ENCODE data around the gene IMMP2L. TPM values are rescaled to one million over a fixed set of nuclear protein-coding genes. Genes with fewer than 3 reads are reported as not detected.
"Not testable (repeated sequence)": the region's sequence is repeated elsewhere in the genome, so short reads cannot be mapped to it uniquely, and the experiment has no call there.

Gene IMMP2L
- total RNA-seq, 1 donor from 2014 or later, result 16.7 TPM

DNA sequence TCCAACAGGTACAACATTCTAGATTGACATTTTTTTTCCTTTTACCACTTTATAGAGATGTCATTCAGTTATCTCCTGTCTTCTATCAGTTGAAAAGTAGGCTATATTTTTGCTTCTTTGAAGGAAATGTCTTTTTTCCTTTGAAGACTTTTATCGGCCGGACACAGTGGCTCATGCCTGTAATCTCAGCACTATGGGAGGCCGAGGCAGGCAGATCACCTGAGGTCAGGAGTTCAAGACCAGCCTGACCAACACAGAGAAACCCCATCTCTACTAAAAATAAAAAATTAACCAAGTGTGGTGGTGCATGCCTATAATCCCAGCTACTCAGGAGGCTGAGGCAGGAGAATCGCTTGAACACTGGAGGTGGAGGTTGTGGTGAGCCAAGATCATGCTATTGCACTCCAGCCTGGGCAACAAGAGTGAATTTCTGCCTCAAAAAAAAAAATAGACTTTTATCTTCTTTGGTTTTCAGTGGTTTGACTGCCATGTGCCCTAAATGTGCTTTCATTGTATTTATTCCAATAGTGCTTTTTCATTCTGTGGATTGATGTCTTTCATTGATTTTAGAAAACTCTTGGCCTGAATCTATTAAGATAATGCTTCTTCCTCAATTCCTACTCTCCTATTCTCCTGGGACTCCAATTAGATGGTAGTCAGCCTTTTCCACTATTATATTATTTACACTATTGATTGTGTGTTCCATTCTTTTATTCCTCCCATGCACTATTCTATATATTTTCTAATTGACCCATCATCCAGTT, 84.6 kb downstream of the IMMP2L start:
- no peak for DNase-seq
- no peaks in the 10 kb centered on the region for H3K36me3 Mint-ChIP-seq (ENCODE audit: low read depth)
- H3K27me3 Mint-ChIP-seq, result no peaks in the 10 kb centered on the region
- H3K9me3 Mint-ChIP-seq, result no peaks in the 10 kb centered on the region
- H3K27ac Mint-ChIP-seq, result no peak overlapping the region
- H3K4me3 Mint-ChIP-seq, result no peak overlapping the region
- intact Hi-C loops (cut with micrococcal nuclease), result no loop called here
- no peaks in the 10 kb centered on the region for H3K4me1 Mint-ChIP-seq

- intact Hi-C loops (cut with micrococcal nuclease), result no loop called here
- no peaks in the 10 kb centered on the region for H3K27me3 Mint-ChIP-seq
- H3K4me3 Mint-ChIP-seq, result no peak overlapping the region
- H3K27ac Mint-ChIP-seq, result no peak overlapping the region
- no peaks in the 10 kb centered on the region for H3K4me1 Mint-ChIP-seq
- H3K36me3 Mint-ChIP-seq (ENCODE audit: low read depth), result no peaks in the 10 kb centered on the region
- H3K9me3 Mint-ChIP-seq, result no peaks in the 10 kb centered on the region
- no peak for DNase-seq
Measured at GRCh38 chr7:111476586-111477293, 85.6 kb downstream of the IMMP2L start.

- no peak for DNase-seq
- Mint-ChIP-seq H3K4me1 (no peaks in the 10 kb centered on the region), H3K27ac (no peak overlapping the region), H3K36me3 (ENCODE audit: low read depth) (no peaks in the 10 kb centered on the region), H3K9me3 (no peaks in the 10 kb centered on the region), H3K27me3 (no peaks in the 10 kb centered on the region), H3K4me3 (no peak overlapping the region)
- intact Hi-C loops (cut with micrococcal nuclease), result no loop called here
Measured at GRCh38 chr7:111475959-111476358, 86.3 kb downstream of the IMMP2L start.

DNA sequence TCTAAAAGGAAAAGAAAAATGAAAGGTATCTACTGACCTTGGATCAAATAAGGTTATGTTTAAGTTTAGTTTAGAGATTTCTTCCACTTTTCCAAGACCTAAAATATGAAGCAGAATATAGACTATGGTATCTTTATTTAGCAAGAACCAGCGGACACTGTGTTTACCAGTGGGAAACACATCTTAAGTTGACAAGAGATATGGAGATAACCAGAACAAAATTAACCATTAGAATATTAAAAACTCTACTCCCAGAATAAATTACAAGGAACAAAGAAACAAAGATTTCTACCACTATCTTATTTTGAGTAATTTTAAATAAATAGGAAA, 86.9 kb downstream of the IMMP2L start:
- no peak for DNase-seq
- Mint-ChIP-seq H3K4me3 (no peak overlapping the region), H3K4me1 (no peaks in the 10 kb centered on the region), H3K36me3 (ENCODE audit: low read depth) (no peaks in the 10 kb centered on the region), H3K27me3 (no peaks in the 10 kb centered on the region), H3K27ac (no peak overlapping the region), H3K9me3 (no peaks in the 10 kb centered on the region)
- intact Hi-C loops (cut with micrococcal nuclease), result no loop called here

- Mint-ChIP-seq H3K36me3 (ENCODE audit: low read depth) (no peaks in the 10 kb centered on the region), H3K4me3 (no peak overlapping the region), H3K4me1 (no peaks in the 10 kb centered on the region), H3K9me3 (no peaks in the 10 kb centered on the region), H3K27ac (no peak overlapping the region), H3K27me3 (no peaks in the 10 kb centered on the region)
- no peak for DNase-seq
- intact Hi-C loops (cut with micrococcal nuclease), result no loop called here
Measured at GRCh38 chr7:111474723-111475418, 87.4 kb downstream of the IMMP2L start.

DNA sequence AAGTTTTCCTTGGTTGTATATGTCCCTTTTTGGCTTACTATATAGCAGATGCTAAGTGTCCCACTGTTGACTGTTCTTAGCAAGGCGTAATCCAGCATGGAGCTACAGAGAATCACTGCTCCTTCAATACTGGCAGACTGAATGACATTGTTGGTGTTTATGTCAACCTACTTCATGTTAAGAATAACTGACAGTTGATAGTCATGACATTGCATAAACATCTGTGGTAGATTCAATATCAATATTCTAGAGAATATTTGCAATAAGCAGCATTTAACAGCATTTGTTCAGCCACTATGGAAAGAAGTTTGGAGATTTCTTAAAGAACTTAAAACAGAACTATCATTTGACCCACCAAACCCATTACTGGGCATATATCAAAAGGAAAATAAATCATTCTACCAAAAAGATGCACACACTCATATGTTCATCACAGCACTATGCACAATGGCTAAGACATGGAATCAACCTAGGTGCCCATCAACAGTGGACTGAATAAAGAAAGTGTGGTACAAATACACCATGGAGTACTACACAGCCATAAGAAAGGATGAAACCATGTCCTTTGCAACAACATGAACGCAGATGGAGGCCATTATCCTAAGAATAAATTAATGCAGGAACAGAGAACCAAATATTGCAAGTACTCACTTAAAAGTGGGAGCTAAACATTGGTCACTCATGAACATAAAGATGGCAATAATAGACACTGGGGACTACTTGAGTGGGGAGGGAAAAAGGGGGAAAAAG, 88.7 kb downstream of the IMMP2L start:
- intact Hi-C loops (cut with micrococcal nuclease), result no loop called here
- Mint-ChIP-seq H3K4me3 (no peak overlapping the region), H3K27ac (no peak overlapping the region), H3K27me3 (no peaks in the 10 kb centered on the region), H3K9me3 (peaks cover 4% of the 10 kb centered on the region), H3K4me1 (no peaks in the 10 kb centered on the region), H3K36me3 (ENCODE audit: low read depth) (peaks cover 2% of the 10 kb centered on the region)
- no peak for DNase-seq

DNA sequence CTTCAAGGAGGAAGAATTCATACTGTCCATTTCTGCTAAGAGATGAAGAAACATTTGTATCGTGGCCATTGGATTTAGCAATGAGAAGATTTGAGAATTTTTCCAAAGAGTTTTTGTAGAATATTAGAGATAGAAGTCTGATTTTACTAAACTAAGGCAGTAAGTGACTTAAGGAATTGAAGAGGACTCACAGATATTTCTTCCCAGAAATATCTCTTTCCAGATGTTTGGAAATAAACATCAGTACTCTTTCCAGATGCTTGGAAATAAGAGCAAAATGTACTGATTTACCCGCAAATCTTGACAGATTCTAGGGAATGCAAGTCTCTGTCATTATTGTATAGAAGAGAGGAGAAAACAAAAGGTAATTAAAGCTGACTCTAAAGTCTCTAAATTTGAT, 91.3 kb downstream of the IMMP2L start:
- H3K27ac Mint-ChIP-seq, result no peak overlapping the region
- H3K4me1 Mint-ChIP-seq, result no peaks in the 10 kb centered on the region
- H3K27me3 Mint-ChIP-seq, result no peaks in the 10 kb centered on the region
- intact Hi-C loops (cut with micrococcal nuclease), result no loop called here
- no peak overlapping the region for H3K4me3 Mint-ChIP-seq
- no peak for DNase-seq
- H3K9me3 Mint-ChIP-seq, result peaks cover 7% of the 10 kb centered on the region
- peaks cover 2% of the 10 kb centered on the region for H3K36me3 Mint-ChIP-seq (ENCODE audit: low read depth)

DNA sequence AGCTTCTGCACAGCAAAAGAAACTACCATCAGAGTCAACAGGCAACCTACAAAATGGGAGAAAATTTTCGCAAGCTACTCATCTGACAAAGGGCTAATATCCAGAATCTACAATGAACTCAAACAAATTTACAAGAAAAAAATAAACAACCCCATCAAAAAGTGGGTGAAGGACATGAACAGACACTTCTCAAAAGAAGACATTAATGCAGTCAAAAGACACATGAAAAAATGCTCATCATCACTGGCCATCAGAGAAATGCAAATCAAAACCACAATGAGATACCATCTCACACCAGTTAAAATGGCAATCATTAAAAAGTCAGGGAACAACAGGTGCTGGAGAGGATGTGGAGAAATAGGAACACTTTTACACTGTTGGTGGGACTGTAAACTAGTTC, 92.4 kb downstream of the IMMP2L start:
- DNase-seq; intact Hi-C loops (cut with micrococcal nuclease); H3K4me3 Mint-ChIP-seq; H3K4me1 Mint-ChIP-seq; H3K27ac Mint-ChIP-seq; H3K27me3 Mint-ChIP-seq; H3K9me3 Mint-ChIP-seq; H3K36me3 Mint-ChIP-seq (ENCODE audit: low read depth): not testable (repeated sequence)

- H3K36me3 Mint-ChIP-seq (ENCODE audit: low read depth); DNase-seq; H3K27me3 Mint-ChIP-seq; H3K4me1 Mint-ChIP-seq; intact Hi-C loops (cut with micrococcal nuclease); H3K9me3 Mint-ChIP-seq; H3K27ac Mint-ChIP-seq; H3K4me3 Mint-ChIP-seq: not testable (repeated sequence)
Measured at GRCh38 chr7:111465774-111466173, 96.5 kb downstream of the IMMP2L start.

DNA sequence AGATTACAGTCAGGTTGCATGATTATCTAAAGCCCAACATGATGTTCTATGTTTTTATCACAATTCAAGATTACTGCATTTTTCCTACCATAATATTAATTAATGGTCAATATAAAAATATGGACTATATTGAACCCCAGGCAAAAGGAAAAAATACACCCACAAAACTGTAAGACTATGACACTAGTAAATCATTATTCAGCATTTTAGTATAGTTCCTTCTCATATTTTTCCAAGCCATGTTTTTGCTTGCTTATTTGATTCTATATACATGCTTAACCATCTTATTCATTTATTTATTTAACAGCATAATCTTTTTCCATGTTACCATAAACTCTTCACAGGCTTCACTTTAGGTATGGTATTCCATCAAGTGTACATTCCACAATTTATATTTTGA, 101.6 kb downstream of the IMMP2L start:
- Mint-ChIP-seq H3K27me3 (no peaks in the 10 kb centered on the region), H3K27ac (no peak overlapping the region), H3K4me1 (no peaks in the 10 kb centered on the region), H3K36me3 (ENCODE audit: low read depth) (peaks cover 2% of the 10 kb centered on the region), H3K9me3 (no peaks in the 10 kb centered on the region), H3K4me3 (no peak overlapping the region)
- intact Hi-C loops (cut with micrococcal nuclease), result no loop called here
- DNase-seq, result no peak

DNA sequence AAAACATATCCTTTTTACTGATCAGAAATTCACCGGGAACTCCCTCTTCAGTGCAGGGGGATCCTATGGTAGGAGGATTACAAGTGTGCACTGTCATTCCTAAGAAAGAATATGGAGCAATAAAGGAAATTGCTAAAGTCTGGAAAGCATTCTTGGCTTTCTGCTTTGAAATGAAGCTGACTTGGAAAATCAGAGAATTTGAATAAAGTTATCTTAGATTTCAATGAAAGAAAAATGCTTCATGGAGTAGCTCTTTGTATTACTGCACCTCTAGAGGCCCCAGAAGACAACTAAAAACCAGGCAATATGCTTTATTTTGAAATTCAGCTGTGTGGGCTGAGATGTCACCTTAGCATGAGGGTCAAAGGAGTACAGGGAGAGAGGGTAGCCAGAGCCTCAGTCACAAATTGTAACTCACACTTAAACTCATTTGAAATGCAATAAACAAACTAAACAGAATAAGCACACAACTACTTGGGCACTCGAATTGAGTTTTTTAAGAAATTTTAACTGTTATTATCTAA, 102.5 kb downstream of the IMMP2L start:
- Mint-ChIP-seq H3K27me3 (no peaks in the 10 kb centered on the region), H3K27ac (no peak overlapping the region), H3K4me1 (no peaks in the 10 kb centered on the region), H3K9me3 (no peaks in the 10 kb centered on the region), H3K36me3 (ENCODE audit: low read depth) (no peaks in the 10 kb centered on the region), H3K4me3 (no peak overlapping the region)
- no peak for DNase-seq
- intact Hi-C loops (cut with micrococcal nuclease), result no loop called here

DNA sequence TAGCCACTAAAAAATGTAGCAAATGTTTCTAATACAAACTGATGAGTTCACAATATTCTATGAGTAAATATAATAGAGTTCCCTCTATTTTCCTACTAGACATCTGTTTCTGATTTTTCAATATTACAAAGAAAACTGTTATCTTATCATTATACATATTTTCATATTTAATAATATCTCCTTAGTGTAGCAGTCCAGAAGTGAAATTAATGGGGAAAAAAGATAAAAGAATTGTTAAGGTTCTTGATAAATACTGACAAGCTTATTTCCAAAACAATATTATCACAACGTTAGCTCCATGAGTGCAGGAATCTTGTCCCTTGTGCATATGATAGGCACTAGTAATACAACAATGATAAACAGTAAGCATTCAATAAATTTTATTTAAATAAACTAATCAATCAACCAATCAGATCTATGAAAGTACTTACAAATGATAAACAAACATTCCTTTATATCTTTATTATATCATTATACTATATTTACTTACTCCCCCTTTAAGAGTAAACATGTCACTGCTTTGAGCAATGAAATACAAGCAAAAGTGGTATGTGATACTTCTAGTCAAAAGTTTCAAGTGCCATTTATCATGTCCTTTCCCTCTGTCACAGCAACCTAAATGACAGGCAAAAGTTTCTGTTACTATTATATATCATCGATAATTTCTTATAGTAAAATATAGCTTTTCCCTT, 103.1 kb downstream of the IMMP2L start:
- Mint-ChIP-seq H3K4me1 (no peaks in the 10 kb centered on the region), H3K36me3 (ENCODE audit: low read depth) (no peaks in the 10 kb centered on the region), H3K27ac (no peak overlapping the region), H3K4me3 (no peak overlapping the region), H3K9me3 (no peaks in the 10 kb centered on the region), H3K27me3 (no peaks in the 10 kb centered on the region)
- intact Hi-C loops (cut with micrococcal nuclease), result no loop called here
- DNase-seq, result no peak

DNA sequence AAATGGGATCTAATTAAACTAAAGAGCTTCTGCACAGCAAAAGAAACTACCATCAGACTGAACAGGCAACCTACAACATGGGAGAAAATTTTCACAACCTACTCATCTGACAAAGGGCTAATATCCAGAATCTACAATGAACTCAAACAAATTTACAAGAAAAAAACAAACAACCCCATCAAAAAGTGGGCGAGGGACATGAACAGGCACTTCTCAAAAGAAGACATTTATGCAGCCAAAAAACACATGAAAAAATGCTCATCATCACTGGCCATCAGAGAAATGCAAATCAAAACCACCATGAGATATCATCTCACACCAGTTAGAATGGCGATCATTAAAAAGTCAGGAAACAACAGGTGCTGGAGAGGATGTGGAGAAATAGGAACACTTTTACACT, 111.6 kb downstream of the IMMP2L start:
- H3K4me3 Mint-ChIP-seq; H3K9me3 Mint-ChIP-seq; DNase-seq; H3K27me3 Mint-ChIP-seq; H3K27ac Mint-ChIP-seq; H3K36me3 Mint-ChIP-seq (ENCODE audit: low read depth); intact Hi-C loops (cut with micrococcal nuclease); H3K4me1 Mint-ChIP-seq: not testable (repeated sequence)

Data from activated CD4-positive, alpha-beta T cell treated with anti-CD3 and anti-CD28 coated beads, Interleukin-2, amount 10 ng/mL, durations not matched to agents 24 days and 14 days (primary cell).